Mucosa of descending colon (tissue), 3 donors: ENCODE data around the gene SLC31A1. TPM values are rescaled to one million over a fixed set of nuclear protein-coding genes. Genes with fewer than 3 reads are reported as not detected.
A peak's percentile ranks its signal among the peaks of the same experiment; 100 is the strongest.
"Not testable (repeated sequence)": the region's sequence is repeated elsewhere in the genome, so short reads cannot be mapped to it uniquely, and the experiment has no call there.

Experiments
- ATAC-seq: fragments of 200-7000 bp; cut with Tn5 transposase; one replicate; pipeline ENCODE4 v1.9.1; 2020; ENCODE audit warnings: mild to moderate bottlenecking, moderate library complexity
- DNase-seq, 3 donors: peaks; one replicate each; pipeline ENCODE4 v3.0.0-alpha.2; 2020
- H3K36me3 ChIP-seq: fragments of 200-600 bp; one replicate; pipeline ENCODE4 v1.8.0; 2021; ENCODE audit warnings: low read depth, mild to moderate bottlenecking
- H3K4me1 ChIP-seq: fragments of 200-600 bp; one replicate; pipeline ENCODE4 v1.8.0; 2021; ENCODE audit warnings: low read depth, mild to moderate bottlenecking
- H3K4me3 ChIP-seq: fragments of 200-600 bp; one replicate; pipeline ENCODE4 v1.8.0; 2021; ENCODE audit warnings: mild to moderate bottlenecking
- H3K9me3 ChIP-seq: fragments of 200-600 bp; one replicate; pipeline ENCODE4 v1.8.0; 2021; ENCODE audit warnings: mild to moderate bottlenecking
- CTCF ChIP-seq: fragments of 200-600 bp; IDR thresholded peaks from one replicate; pipeline ENCODE4 v1.8.0; 2022; ENCODE audit warnings: antibody characterized with exemption, mild to moderate bottlenecking
- intact Hi-C, 2 donors: fragments of 100-400 bp; cut with DNase I in 1 of 2; cut with micrococcal nuclease in 1 of 2; formaldehyde crosslinking; loops; one replicate each; pipeline versions ENCODE4 v1.11.0 to v1.11.1; 2022; cut with DNase I, micrococcal nuclease
- total RNA-seq, 3 donors: library from RNA; stranded (reverse); fragmentation: NEBNext Ultra II Directional in 2 of 3; extraction: Animal tissue kit (Norgen Biotek cat#: 25700) in 2 of 3; gene quantifications; one replicate each; pipeline versions ENCODE4 v1.2.1 to v1.2.4, GENCODE V29; 2021 to 2023
- donor health status: DM: no; HTN: no; CAD: no; lungs with moderate emphysema.
- donor health status: DM: no; HTN: no; CAD: no.
- donor health status: DM: no; HTN: yes; CAD: no.

SLC31A1 gene
- total RNA-seq, 3 donors from 2014 or later, result 26.5 to 63.7 (median 34.7) TPM

- no peak for TF ChIP-seq CTCF
- no peaks in the 10 kb centered on the region for H3K4me1 ChIP-seq
- no peak overlapping the region for H3K4me3 ChIP-seq
- intact Hi-C loops, result no loop called here
- no peaks in the 10 kb centered on the region for H3K9me3 ChIP-seq
- no peak for ATAC-seq
- no peak for DNase-seq
- peaks cover 17% of the 10 kb centered on the region for H3K36me3 ChIP-seq
Measured at GRCh38 chr9:113290052-113290607, 68.8 kb downstream of the SLC31A1 start.

- Histone ChIP-seq H3K36me3 (peaks cover 11% of the 10 kb centered on the region), H3K4me1 (no peaks in the 10 kb centered on the region), H3K9me3 (no peaks in the 10 kb centered on the region), H3K4me3 (no peak overlapping the region)
- TF ChIP-seq CTCF, result no peak
- intact Hi-C loops, result no loop called here
- no peak for ATAC-seq
- DNase-seq, result no peak
Measured at GRCh38 chr9:113293285-113293878, 72.0 kb downstream of the SLC31A1 start.

GRCh38 chr9:113296247-113296646 is 74.9 kb downstream of the SLC31A1 start:
- H3K4me1 ChIP-seq, H3K36me3 ChIP-seq, H3K9me3 ChIP-seq, H3K4me3 ChIP-seq, intact Hi-C loops: not testable (repeated sequence)
- ATAC-seq, result peak; percentile 44
- DNase-seq, result peak in 2 of 3 donors; percentile 51 to 57

- no peaks in the 10 kb centered on the region for H3K4me1 ChIP-seq
- DNase-seq (no peak), ATAC-seq (no peak)
- intact Hi-C loops, result no loop called here
- no peak overlapping the region for H3K4me3 ChIP-seq
- H3K36me3 ChIP-seq, result no peaks in the 10 kb centered on the region
- no peak for TF ChIP-seq CTCF
- no peaks in the 10 kb centered on the region for H3K9me3 ChIP-seq
Measured at GRCh38 chr9:113296796-113297558, 75.6 kb downstream of the SLC31A1 start.

- DNase-seq (no peak), ATAC-seq (no peak)
- TF ChIP-seq CTCF, result no peak
- intact Hi-C loops, result no loop called here
- no peaks in the 10 kb centered on the region for H3K36me3 ChIP-seq
- no peak overlapping the region for H3K4me3 ChIP-seq
- H3K4me1 ChIP-seq, result no peaks in the 10 kb centered on the region
- H3K9me3 ChIP-seq, result no peaks in the 10 kb centered on the region
Measured at GRCh38 chr9:113298311-113298710, 77.0 kb downstream of the SLC31A1 start.
